T-helper 1 cell treated with Interleukin-12 subunit alpha and Interleukin-12 subunit beta and Interleukin-4 antibody, amounts not matched to agents 30 ng/mL and 1 ng/mL, for 36 hours (primary cell): ENCODE measurements around the gene RBL2. TPM values are rescaled to one million over a fixed set of nuclear protein-coding genes. Genes with fewer than 3 reads are reported as not detected.
"Not testable (repeated sequence)": the region's sequence is repeated elsewhere in the genome, so short reads cannot be mapped to it uniquely, and the experiment has no call there.

Experiments used
- intact Hi-C: fragments of 100-400 bp; cut with micrococcal nuclease; formaldehyde crosslinking; loops from one replicate; pipeline ENCODE4 v1.15.1; 2024
- total RNA-seq: library from RNA; stranded (reverse); gene quantifications from 2 replicates; pipeline ENCODE4 v1.2.3, GENCODE V29; 2022

RBL2 gene
- total RNA-seq, 1 donor from 2014 or later = 161 TPM

- intact Hi-C loops = loop anchor here (1.0 to 5.0 kb wide), 10 partner anchors 15 to 1424 kb away; partner anchors contain the start of genes CHD9 and FTO
Observed at GRCh38 chr16:53503270-53503923, 69.1 kb downstream of the RBL2 start.

GRCh38 chr16:53503991-53504663, 69.9 kb downstream of the RBL2 start:
- intact Hi-C loops = loop anchor here (1.0 to 5.0 kb wide), 10 partner anchors 14 to 1423 kb away; partner anchors contain the start of genes CHD9 and FTO

- intact Hi-C loops = loop anchor here (5.0 kb wide), 2 partner anchors 237 to 1423 kb away; no protein-coding TSS in a partner anchor
Observed at GRCh38 chr16:53504665-53505064, 70.4 kb downstream of the RBL2 start.

GRCh38 chr16:53506254-53506653, 72.0 kb downstream of the RBL2 start:
- intact Hi-C loops = no loop called here

GRCh38 chr16:53507464-53508179, 73.4 kb downstream of the RBL2 start:
- intact Hi-C loops = no loop called here

- intact Hi-C loops = loop anchor here (1.0 to 2.0 kb wide), 7 partner anchors 8 to 455 kb away; partner anchors contain the start of gene RBL2
Observed at GRCh38 chr16:53509906-53510703, 75.8 kb downstream of the RBL2 start.

- intact Hi-C loops = loop anchor here (1.0 to 2.0 kb wide), 7 partner anchors 8 to 455 kb away; partner anchors contain the start of gene RBL2
Observed at GRCh38 chr16:53510704-53511070, 76.4 kb downstream of the RBL2 start.

- intact Hi-C loops = loop anchor here (2.0 kb wide), 4 partner anchors 24 to 380 kb away; partner anchors contain the start of gene RBL2
Observed at GRCh38 chr16:53511084-53511402, 76.8 kb downstream of the RBL2 start.

- intact Hi-C loops = loop anchor here (2.0 kb wide), 4 partner anchors 23 to 381 kb away; partner anchors contain the start of gene RBL2
Observed at GRCh38 chr16:53511403-53512280, 77.4 kb downstream of the RBL2 start.

- intact Hi-C loops = not testable (repeated sequence)
Observed at GRCh38 chr16:53512795-53513194, 78.5 kb downstream of the RBL2 start.

- intact Hi-C loops = loop anchor here (5.0 kb wide), 1 partner anchor 397 kb away; no protein-coding TSS in a partner anchor
Observed at GRCh38 chr16:53515259-53515658, 81.0 kb downstream of the RBL2 start.

GRCh38 chr16:53515811-53516210, 81.5 kb downstream of the RBL2 start:
- intact Hi-C loops = loop anchor here (5.0 kb wide), 1 partner anchor 396 kb away; no protein-coding TSS in a partner anchor

- intact Hi-C loops = loop anchor here (1.0 to 5.0 kb wide), 7 partner anchors 8 to 394 kb away; partner anchors contain the start of genes AKTIP and RPGRIP1L
Observed at GRCh38 chr16:53517851-53518250, 83.6 kb downstream of the RBL2 start.

- intact Hi-C loops = loop anchor here (1.0 to 5.0 kb wide), 8 partner anchors 8 to 394 kb away; partner anchors contain the start of genes AKTIP and RPGRIP1L
Observed at GRCh38 chr16:53518550-53519416, 84.5 kb downstream of the RBL2 start.

GRCh38 chr16:53519417-53520091, 85.3 kb downstream of the RBL2 start:
- intact Hi-C loops = loop anchor here (1.0 to 5.0 kb wide), 3 partner anchors 16 to 393 kb away; no protein-coding TSS in a partner anchor

GRCh38 chr16:53523126-53523804, 89.0 kb downstream of the RBL2 start:
- intact Hi-C loops = no loop called here

- intact Hi-C loops = no loop called here
Observed at GRCh38 chr16:53523971-53524548, 89.8 kb downstream of the RBL2 start.
